OCI-LY3 (cell line): ENCODE data around the gene ITSN1.

Experiments used
- CTCF ChIP-seq: fragments of 200-600, 300-600 bp; sonication (generic); IDR thresholded peaks from 2 replicates; pipeline ENCODE4 v1.5.1; 2014; ENCODE audit warnings: antibody characterized with exemption, low read length, low read depth
- EZH2phosphoT487 ChIP-seq: fragments of 200-600 bp; shearing (Covaris generic); IDR thresholded peaks from 2 replicates; pipeline ENCODE4 v1.6.1; 2018; ENCODE audit warnings: antibody characterized with exemption, mixed run types, low read depth

- TF ChIP-seq CTCF: no peak
- TF ChIP-seq EZH2phosphoT487: no peak
Measured at GRCh38 chr21:33816174-33816573, 173.9 kb downstream of the ITSN1 start.
